Esophagus muscularis mucosa (tissue), 4 donors: ENCODE measurements around the gene LDLRAD3. TPM values are rescaled to one million over a fixed set of nuclear protein-coding genes. Genes with fewer than 3 reads are reported as not detected.

Experiments used
- DNase-seq: peaks from one replicate; pipeline ENCODE4 v3.0.0-alpha.2; 2017; ENCODE audit errors: extremely low spot score
- H3K27ac ChIP-seq, 4 donors: fragments of 200-600 bp; sonication (generic); replicated peaks in 1 of 4; 1 replicate in 3 of 4; 2 replicates in 1 of 4; pipeline ENCODE4 v1.5.1; 2016 to 2019; ENCODE audit warnings: mild to moderate bottlenecking in 1 of 4
- H3K27me3 ChIP-seq, 4 donors: fragments of 200-600 bp; sonication (generic); one replicate each; pipeline versions ENCODE4 v1.5.1 to v1.6.0; 2016 to 2019
- H3K36me3 ChIP-seq, 4 donors: fragments of 200-600 bp; sonication (generic); one replicate each; pipeline ENCODE4 v1.5.1; 2016 to 2019
- H3K4me1 ChIP-seq, 4 donors: fragments of 200-600 bp; sonication (generic); one replicate each; pipeline ENCODE4 v1.5.1; 2016 to 2019
- H3K4me3 ChIP-seq, 4 donors: fragments of 200-600 bp; sonication (generic); 1 replicate in 2 of 4; 2 replicates in 2 of 4; pipeline ENCODE4 v1.5.1; 2016 to 2019; ENCODE audit warnings: mild to moderate bottlenecking in 4 of 4, moderate library complexity in 1 of 4
- H3K9me3 ChIP-seq, 4 donors: fragments of 200-600 bp; sonication (generic); 1 replicate in 3 of 4; 2 replicates in 1 of 4; pipeline ENCODE4 v1.5.1; 2016 to 2019
- CTCF ChIP-seq, 3 experiments: fragments of 200-600 bp in 2 of 3; fragments of 450-650 bp in 1 of 3; sonication (generic) in 2 of 3; IDR thresholded peaks; one replicate each; pipeline ENCODE4 v1.5.1; 2017 to 2019; ENCODE audit warnings: antibody characterized with exemption in 3 of 3, mild to moderate bottlenecking in 2 of 3, moderate library complexity in 1 of 3
- EP300 ChIP-seq: sonication (generic); formaldehyde crosslinking; IDR thresholded peaks from one replicate; pipeline ENCODE4 v1.6.1; 2017; ENCODE audit warnings: antibody characterized with exemption
- POLR2A ChIP-seq: fragments of 450-650 bp; IDR thresholded peaks from one replicate; pipeline ENCODE4 v1.6.1; 2017; ENCODE audit warnings: antibody characterized with exemption, moderate library complexity, mild to moderate bottlenecking, low read depth
- POLR2AphosphoS5 ChIP-seq, 2 donors: sonication (generic); formaldehyde crosslinking; IDR thresholded peaks; one replicate each; pipeline ENCODE4 v1.6.1; 2017; ENCODE audit warnings: antibody characterized with exemption in 2 of 2
- WGBS: methylation state at CpG from one replicate; pipeline ENCODE4 v1.1.5; 2018; 5-methylcytosine and 5-hydroxymethylcytosine counted together
- intact Hi-C: fragments of 100-400 bp; cut with DNase I; formaldehyde crosslinking; loops from one replicate; pipeline ENCODE4 v1.15.1; 2023
- total RNA-seq, 4 donors: library from RNA; depleted of rRNA; stranded (reverse); fragments of >200 nt; gene quantifications; one replicate each; pipeline versions ENCODE4 v1.1.0 to v1.2.1, GENCODE V29; 2016

Gene LDLRAD3
- total RNA-seq, 4 donors from 2014 or later = 6.8 to 8.7 (median 8.2) TPM

GRCh38 chr11:35947437-35947836 is 3.6 kb downstream of the LDLRAD3 start:
- H3K27me3 ChIP-seq = no peaks in the 10 kb centered on the region
- H3K4me1 ChIP-seq = peaks cover 3 to 25% (median 19%) of the 10 kb centered on the region in 4 donors
- 98% methylated on average over 4 of the region's 4 CpGs for WGBS
- H3K9me3 ChIP-seq = no peaks in the 10 kb centered on the region
- intact Hi-C loops = loop anchor here (10.0 kb wide), 1 partner anchor 333 kb away; the partner anchor contains the start of gene FJX1
- TF ChIP-seq POLR2AphosphoS5 (IDR thresholded peaks at IDR 0.05) = no peak
- TF ChIP-seq EP300 = no peak
- TF ChIP-seq CTCF (IDR thresholded peaks at IDR 0.05) = no peak
- no peak for TF ChIP-seq POLR2A
- H3K27ac ChIP-seq = no peak overlapping the region
- no peak for DNase-seq
- H3K4me3 ChIP-seq = no peak overlapping the region
- no peaks in the 10 kb centered on the region for H3K36me3 ChIP-seq

- intact Hi-C loops = loop anchor here (10.0 kb wide), 1 partner anchor 334 kb away; the partner anchor contains the start of gene FJX1
- Histone ChIP-seq H3K27ac (no peak overlapping the region), H3K4me1 (peaks cover 0 to 27% (median 11%) of the 10 kb centered on the region in 4 donors), H3K9me3 (no peaks in the 10 kb centered on the region), H3K27me3 (no peaks in the 10 kb centered on the region), H3K36me3 (no peaks in the 10 kb centered on the region), H3K4me3 (no peak overlapping the region)
- WGBS = 75% methylated on average over 3 of the region's 3 CpGs
- no peak for DNase-seq
- no peak for TF ChIP-seq CTCF (IDR thresholded peaks at IDR 0.05)
- TF ChIP-seq EP300 = no peak
- no peak for TF ChIP-seq POLR2AphosphoS5 (IDR thresholded peaks at IDR 0.05)
- TF ChIP-seq POLR2A = no peak
These were observed 5.4 kb downstream of the LDLRAD3 start for GRCh38 chr11:35949242-35949641.

GRCh38 chr11:35950082-35950481 is 6.2 kb downstream of the LDLRAD3 start:
- Histone ChIP-seq H3K36me3 (no peaks in the 10 kb centered on the region), H3K27ac (no peak overlapping the region), H3K9me3 (no peaks in the 10 kb centered on the region), H3K4me3 (no peak overlapping the region), H3K4me1 (peaks cover 0 to 19% (median 3%) of the 10 kb centered on the region in 4 donors), H3K27me3 (no peaks in the 10 kb centered on the region)
- TF ChIP-seq POLR2AphosphoS5 (IDR thresholded peaks at IDR 0.05) (no peak), POLR2A (no peak)
- WGBS = 90% methylated on average over 5 of the region's 5 CpGs
- intact Hi-C loops = no loop called here
- DNase-seq = no peak

GRCh38 chr11:35951680-35952079 is 7.8 kb downstream of the LDLRAD3 start:
- Histone ChIP-seq H3K4me1 (peaks cover 0 to 11% (median 0%) of the 10 kb centered on the region in 4 donors), H3K27me3 (no peaks in the 10 kb centered on the region), H3K27ac (no peak overlapping the region), H3K9me3 (no peaks in the 10 kb centered on the region), H3K36me3 (no peaks in the 10 kb centered on the region), H3K4me3 (no peak overlapping the region)
- TF ChIP-seq POLR2AphosphoS5 (IDR thresholded peaks at IDR 0.05) = no peak
- no peak for TF ChIP-seq POLR2A
- TF ChIP-seq CTCF (IDR thresholded peaks at IDR 0.05) = no peak
- TF ChIP-seq EP300 = no peak
- 86% methylated on average over 3 of the region's 3 CpGs for WGBS
- no peak for DNase-seq
- intact Hi-C loops = no loop called here

- no peak overlapping the region for H3K4me3 ChIP-seq
- H3K36me3 ChIP-seq = no peaks in the 10 kb centered on the region
- no peaks in the 10 kb centered on the region for H3K9me3 ChIP-seq
- TF ChIP-seq CTCF (IDR thresholded peaks at IDR 0.05) (no peak), EP300 (no peak), POLR2AphosphoS5 (IDR thresholded peaks at IDR 0.05) (no peak), POLR2A (no peak)
- no peak for DNase-seq
- 59% methylated on average over 13 of the region's 13 CpGs for WGBS
- intact Hi-C loops = no loop called here
- H3K27ac ChIP-seq = no peak overlapping the region
- no peaks in the 10 kb centered on the region for H3K27me3 ChIP-seq
- H3K4me1 ChIP-seq = peaks cover 0 to 11% (median 0%) of the 10 kb centered on the region in 4 donors
These were observed 9.4 kb downstream of the LDLRAD3 start for GRCh38 chr11:35953081-35953760.
